ENCODE data around the gene TTC9. TPM values are rescaled to one million over a fixed set of nuclear protein-coding genes. Genes with fewer than 3 reads are reported as not detected.

Gene TTC9
- total RNA-seq, 8 experiments from 2014 or later = 2.1 to 17.4 (median 5.1) TPM

DNA sequence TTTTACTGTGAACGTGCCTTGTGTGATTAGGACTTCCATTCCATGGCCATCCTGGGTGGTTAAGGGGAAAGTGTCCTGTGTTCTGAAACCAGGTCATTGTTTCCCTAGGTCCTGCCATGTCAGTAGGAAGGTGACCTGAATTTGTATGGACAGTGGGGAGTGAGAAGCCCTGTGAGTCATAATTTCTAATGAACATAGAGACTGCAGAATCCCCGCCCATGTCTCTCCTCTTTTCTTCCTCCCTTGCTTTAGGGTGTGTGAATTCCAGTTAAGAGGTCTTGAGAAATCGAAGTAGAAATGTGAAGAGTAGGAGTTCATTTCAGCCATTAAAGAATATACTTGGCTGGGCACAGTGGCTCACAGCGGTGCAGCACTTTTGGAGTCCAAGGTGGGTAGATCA, 8.1 kb downstream of the TTC9 start:
- peaks cover 2 to 3% of the 10 kb centered on the region in 2 donors for H3K4me1 ChIP-seq (replicated peaks in 1 of 2)
- peak in 3 of 8 experiments; percentile 60 to 96 (median 92) for ATAC-seq (replicated peaks in 6 of 8)
- in situ Hi-C loops (cut with MboI; ENCODE audit: low pct_unique_long_range_greater_than_20kb in 2 of 9, low sequenced_read_pairs in 9 of 9, unreplicated experiment in 9 of 9) = loop anchor here in 1 of 9 experiments (25.0 kb wide), 1 partner anchor 312 kb away; no protein-coding TSS in a partner anchor
- no peak overlapping the region for H3K4me3 ChIP-seq
- WGBS, 10 experiments = 0 to 100% (median 70%) methylated on average over 1 to 2 of the region's 4 CpGs; no CpG with 5 or more reads in 2 of the 10 experiments
- no peak overlapping the region for H3K27ac ChIP-seq

DNA sequence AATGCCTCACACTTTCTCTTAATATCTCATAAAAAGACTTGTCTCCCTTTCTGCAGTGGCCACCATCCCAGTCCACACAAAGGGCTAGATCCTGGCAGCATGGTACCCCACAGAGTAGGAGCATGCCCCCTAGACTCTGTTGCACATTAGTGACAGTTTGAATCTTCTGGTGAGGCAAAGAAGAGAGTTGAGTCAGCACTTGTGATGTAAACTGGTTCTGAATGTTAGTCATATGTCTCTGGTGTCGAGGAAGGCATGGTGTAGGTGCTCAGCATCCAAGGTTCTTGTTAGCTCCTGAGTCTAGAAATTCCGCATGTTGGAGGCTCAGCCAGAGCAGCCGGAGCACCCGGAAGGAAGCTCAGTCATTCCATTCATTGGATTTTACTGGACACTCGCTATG, 9.8 kb downstream of the TTC9 start:
- peaks cover 0 to 8% of the 10 kb centered on the region in 2 donors for H3K4me1 ChIP-seq (replicated peaks in 1 of 2)
- in situ Hi-C loops (cut with MboI; ENCODE audit: low pct_unique_long_range_greater_than_20kb in 2 of 9, low sequenced_read_pairs in 9 of 9, unreplicated experiment in 9 of 9) = no loop called here
- ATAC-seq (replicated peaks in 6 of 8) = no peak
- WGBS, 10 experiments = 61 to 96% (median 87%) methylated on average over 2 to 4 of the region's 5 CpGs; no CpG with 5 or more reads in 3 of the 10 experiments
- no peak overlapping the region for H3K27ac ChIP-seq
- H3K4me3 ChIP-seq = no peak overlapping the region

DNA sequence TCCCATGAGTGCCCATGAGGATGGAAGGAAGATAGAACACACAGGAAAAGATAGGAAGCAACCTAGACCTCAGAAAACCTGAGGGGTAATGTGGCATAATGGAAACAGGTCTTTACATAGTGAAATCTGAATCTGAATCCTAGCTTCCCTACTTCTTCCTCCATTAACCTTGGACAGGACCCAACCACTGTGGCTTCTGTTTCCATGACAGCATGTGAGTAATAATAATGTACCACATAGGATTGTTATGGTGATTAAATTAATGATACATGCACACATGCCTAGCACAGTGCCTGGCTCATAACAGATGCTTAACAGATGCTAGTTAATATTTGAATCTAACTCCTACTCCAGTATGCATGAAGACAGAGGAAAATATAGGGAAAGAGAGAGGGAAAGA, 11.2 kb downstream of the TTC9 start:
- H3K4me1 ChIP-seq (replicated peaks in 1 of 2) = peaks cover 0 to 6% of the 10 kb centered on the region in 2 donors

DNA sequence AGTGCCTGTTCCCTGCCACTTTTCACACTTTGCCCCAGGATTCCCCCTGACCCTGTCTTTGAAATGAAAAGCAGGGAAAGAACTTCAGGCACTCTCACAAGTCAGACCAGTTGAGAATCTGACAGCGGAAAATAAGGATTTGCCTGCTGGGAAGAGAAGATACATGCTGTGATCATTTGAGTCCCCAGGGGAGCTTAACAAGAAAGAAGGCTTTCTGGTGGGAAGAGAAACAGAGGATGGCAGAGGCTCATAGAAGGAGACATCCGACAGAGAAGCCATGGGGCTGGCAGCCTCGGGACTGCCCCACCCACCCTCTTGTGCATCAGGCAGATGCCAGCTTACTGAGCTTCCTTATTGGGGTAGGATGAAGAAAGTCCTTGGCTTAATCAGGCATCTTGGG, 11.9 kb downstream of the TTC9 start:
- ATAC-seq (replicated peaks in 6 of 8) = no peak
- WGBS, 10 experiments = 13 to 100% (median 61%) methylated on average over 1 to 3 of the region's 3 CpGs; no CpG with 5 or more reads in 3 of the 10 experiments
- H3K4me1 ChIP-seq (replicated peaks in 1 of 2) = peaks cover 0 to 6% of the 10 kb centered on the region in 2 donors
- in situ Hi-C loops (cut with MboI; ENCODE audit: low pct_unique_long_range_greater_than_20kb in 2 of 9, low sequenced_read_pairs in 9 of 9, unreplicated experiment in 9 of 9) = no loop called here
- H3K27ac ChIP-seq = no peak overlapping the region
- H3K4me3 ChIP-seq = no peak overlapping the region

More for the DNA sequence above, 11.2 kb downstream of the TTC9 start:
- Histone ChIP-seq H3K4me3 (no peak overlapping the region), H3K27ac (no peak overlapping the region)
- in situ Hi-C loops (cut with MboI; ENCODE audit: low pct_unique_long_range_greater_than_20kb in 2 of 9, low sequenced_read_pairs in 9 of 9, unreplicated experiment in 9 of 9) = no loop called here
- peak in 2 of 8 experiments; percentile 10 to 47 for ATAC-seq (replicated peaks in 6 of 8)

DNA sequence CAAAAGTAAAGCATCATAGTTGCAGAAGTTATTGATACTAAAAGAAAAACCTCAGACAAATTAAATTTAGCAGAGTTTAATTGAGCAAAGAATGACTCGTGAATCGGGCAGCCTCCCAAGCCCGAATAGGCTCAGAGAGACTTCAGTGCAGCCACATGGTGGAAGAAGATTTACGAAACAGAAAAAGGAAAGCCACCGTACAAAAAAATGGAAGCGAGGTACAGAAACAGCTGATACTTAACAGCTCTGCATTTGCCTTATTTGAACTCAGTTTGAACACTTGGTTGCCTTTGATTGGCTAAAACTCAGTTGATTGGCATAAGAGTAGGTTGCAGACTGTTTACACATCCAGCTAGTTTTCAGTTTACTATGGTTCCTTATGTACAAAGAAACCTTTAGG, 12.9 kb downstream of the TTC9 start:
- no peak for ATAC-seq (replicated peaks in 6 of 8)
- in situ Hi-C loops (cut with MboI; ENCODE audit: low pct_unique_long_range_greater_than_20kb in 2 of 9, low sequenced_read_pairs in 9 of 9, unreplicated experiment in 9 of 9) = no loop called here
- no peak overlapping the region for H3K4me3 ChIP-seq
- WGBS, 10 experiments = 10 to 98% (median 86%) methylated on average over 2 to 6 of the region's 6 CpGs; no CpG with 5 or more reads in 1 of the 10 experiments
- H3K27ac ChIP-seq = no peak overlapping the region
- peaks cover 0 to 6% of the 10 kb centered on the region in 2 donors for H3K4me1 ChIP-seq (replicated peaks in 1 of 2)

DNA sequence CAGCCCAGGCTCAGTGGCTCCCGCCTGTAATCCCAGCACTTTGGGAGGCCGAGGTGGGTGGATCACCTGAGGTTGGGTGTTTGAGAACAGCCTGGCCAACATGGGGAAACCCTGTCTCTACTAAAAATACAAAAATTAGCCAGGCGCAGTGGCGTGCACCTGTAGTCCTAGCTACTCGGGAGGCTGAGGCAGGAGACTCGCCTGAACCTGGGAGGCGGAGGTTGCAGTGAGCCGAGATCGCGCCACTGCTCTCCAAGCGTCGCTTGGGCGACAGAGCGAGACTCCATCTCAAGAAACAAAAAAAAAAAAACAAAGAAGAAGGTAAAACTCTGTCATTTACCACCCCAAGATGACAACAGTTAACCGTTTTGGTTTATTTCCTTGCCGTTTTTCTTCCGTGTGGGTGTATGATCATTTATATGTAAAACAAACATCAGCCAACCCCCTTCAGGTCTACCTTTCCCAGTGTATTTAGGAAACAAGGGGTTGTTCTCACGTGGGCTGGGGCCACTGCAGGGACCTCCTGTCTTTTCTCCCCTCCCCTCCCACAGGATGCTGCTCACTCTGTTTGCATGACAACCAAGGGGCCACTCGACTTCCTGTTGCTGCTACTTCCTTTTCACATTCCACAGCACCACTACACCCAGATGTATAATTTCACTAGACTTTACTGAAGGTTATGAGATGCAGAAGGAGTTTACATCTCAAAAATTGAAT, 13.6 kb downstream of the TTC9 start:
- Histone ChIP-seq H3K27ac (no peak overlapping the region), H3K4me1 (replicated peaks in 1 of 2) (peaks cover 0 to 6% of the 10 kb centered on the region in 2 donors), H3K4me3 (no peak overlapping the region)
- ATAC-seq (replicated peaks in 6 of 8) = no peak
- in situ Hi-C loops (cut with MboI; ENCODE audit: low pct_unique_long_range_greater_than_20kb in 2 of 9, low sequenced_read_pairs in 9 of 9, unreplicated experiment in 9 of 9) = no loop called here
- 0 to 92% (median 73%) methylated on average over 1 to 19 of the region's 19 CpGs; no CpG with 5 or more reads in 2 of the 10 experiments for WGBS, 10 experiments

DNA sequence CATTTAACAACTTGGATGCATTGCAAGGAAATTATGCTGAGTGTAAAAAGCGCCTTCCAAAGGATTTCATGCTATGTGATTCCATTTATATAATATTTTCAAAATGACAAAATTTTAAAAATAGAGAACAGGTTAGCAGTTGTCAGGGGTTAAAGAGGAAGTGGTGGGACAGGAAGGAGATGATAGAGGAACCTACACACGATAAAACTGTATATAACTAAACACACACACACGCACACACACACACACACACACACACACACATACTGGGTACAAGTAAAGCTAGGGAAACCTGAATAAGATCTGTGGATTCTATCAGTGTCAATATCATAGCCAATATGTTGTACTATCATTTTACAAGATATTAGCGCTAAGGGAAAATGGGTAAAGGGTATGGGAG, 17.2 kb downstream of the TTC9 start:
- Histone ChIP-seq H3K4me3 (no peak overlapping the region), H3K4me1 (replicated peaks in 1 of 2) (peaks cover 0 to 6% of the 10 kb centered on the region in 2 donors), H3K27ac (no peak overlapping the region)
- no peak for ATAC-seq (replicated peaks in 6 of 8)
- in situ Hi-C loops (cut with MboI; ENCODE audit: low pct_unique_long_range_greater_than_20kb in 2 of 9, low sequenced_read_pairs in 9 of 9, unreplicated experiment in 9 of 9) = no loop called here
- 20 to 100% (median 80%) methylated on average over 1 to 4 of the region's 4 CpGs; no CpG with 5 or more reads in 1 of the 10 experiments for WGBS, 10 experiments

DNA sequence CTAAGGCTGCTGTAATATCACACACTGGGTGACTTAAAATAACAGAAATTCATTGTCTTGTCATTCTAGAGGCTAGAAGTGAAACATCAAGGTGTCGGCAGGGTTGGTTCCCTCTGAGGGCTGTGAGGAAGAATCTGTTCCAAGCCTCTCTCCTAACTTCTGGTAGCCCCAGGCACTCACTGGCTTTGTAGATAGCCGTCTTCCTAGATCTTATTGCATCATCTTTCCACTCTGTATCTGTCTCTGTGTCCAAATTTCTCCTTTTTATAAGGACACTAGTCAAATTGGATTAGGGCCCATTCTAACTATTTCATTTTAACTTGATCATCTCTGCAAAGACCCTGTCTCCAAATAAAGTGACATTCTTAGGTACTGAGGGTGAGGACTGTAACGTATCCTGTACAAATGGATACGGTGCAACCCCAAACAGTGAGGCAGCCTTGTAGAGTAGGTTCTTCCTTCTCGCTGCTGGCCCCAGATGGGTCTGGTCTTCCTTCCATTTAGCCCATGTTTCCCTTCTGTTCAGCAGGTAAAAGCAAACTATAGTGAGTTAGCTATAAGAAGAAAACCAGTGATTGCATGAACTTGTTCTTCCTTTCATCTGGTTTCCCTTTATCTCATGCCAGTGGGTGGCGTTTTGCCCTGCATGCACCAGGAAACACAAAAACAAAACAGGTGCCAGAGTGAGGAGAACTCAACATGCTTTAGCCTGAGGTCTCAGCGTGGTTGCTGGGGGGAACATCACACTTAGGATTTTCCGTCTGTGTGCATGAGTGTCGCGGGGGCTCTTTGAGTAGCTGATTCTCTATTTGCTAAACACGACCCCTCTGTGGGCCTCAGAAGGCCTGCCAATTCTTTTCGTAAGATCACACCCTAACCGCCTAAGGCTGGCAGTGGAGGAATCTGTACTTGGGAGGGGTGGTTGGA, 19.5 kb downstream of the TTC9 start:
- in situ Hi-C loops (cut with MboI; ENCODE audit: low pct_unique_long_range_greater_than_20kb in 2 of 9, low sequenced_read_pairs in 9 of 9, unreplicated experiment in 9 of 9) = no loop called here
- Histone ChIP-seq H3K4me1 (replicated peaks in 1 of 2) (no peaks in the 10 kb centered on the region), H3K27ac (no peak overlapping the region), H3K4me3 (no peak overlapping the region)
- 21 to 92% (median 75%) methylated on average over 1 to 10 of the region's 13 CpGs for WGBS, 10 experiments
- ATAC-seq (replicated peaks in 6 of 8) = peak in 3 of 8 experiments; percentile 28 to 73 (median 60)

DNA sequence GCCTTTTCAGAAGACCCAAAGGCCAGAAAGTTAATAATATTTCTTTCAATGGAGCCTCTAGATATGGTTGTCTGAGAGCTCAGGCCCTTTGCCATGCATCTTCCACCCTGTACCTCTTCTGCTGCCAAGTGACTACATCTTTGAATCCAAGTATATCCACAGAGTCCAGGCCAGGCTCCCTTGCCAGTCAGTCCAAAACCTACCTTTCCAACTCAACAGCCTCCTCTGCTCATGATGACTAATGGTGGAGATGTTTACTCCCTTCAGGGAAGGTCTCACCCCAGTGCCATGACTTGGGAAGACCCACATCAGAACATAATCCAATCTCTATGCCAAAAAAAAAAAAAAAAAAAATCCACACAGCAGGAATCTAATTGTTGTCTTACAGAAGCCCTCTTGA, 20.4 kb downstream of the TTC9 start:
- in situ Hi-C loops (cut with MboI; ENCODE audit: low pct_unique_long_range_greater_than_20kb in 2 of 9, low sequenced_read_pairs in 9 of 9, unreplicated experiment in 9 of 9) = no loop called here
- H3K4me1 ChIP-seq (replicated peaks in 1 of 2) = no peaks in the 10 kb centered on the region
- H3K27ac ChIP-seq = no peak overlapping the region

DNA sequence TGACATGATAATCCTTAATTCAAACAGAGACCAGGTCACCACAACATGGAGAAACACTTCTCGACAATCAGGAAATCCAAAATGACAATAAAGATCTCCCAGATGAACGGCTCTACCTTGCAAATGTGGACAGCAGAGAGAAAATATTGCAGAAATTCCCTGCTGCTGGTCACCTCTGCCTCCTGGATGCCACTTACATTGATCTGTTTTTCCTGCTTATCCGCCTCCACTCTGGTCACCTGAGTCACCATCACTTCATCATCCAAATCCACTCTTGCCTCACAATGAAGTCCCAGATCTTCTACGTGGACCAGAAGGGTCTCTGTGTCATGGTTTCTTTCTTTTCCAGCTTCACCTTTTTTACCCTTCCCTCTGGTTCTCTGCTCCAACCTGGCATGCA, 21.1 kb downstream of the TTC9 start:
- ATAC-seq (replicated peaks in 6 of 8) = no peak
- WGBS, 10 experiments = 30 to 100% (median 76%) methylated on average over 1 to 4 of the region's 4 CpGs; no CpG with 5 or more reads in 2 of the 10 experiments

More for the DNA sequence above, 20.4 kb downstream of the TTC9 start:
- no peak overlapping the region for H3K4me3 ChIP-seq
- no peak for ATAC-seq (replicated peaks in 6 of 8)

DNA sequence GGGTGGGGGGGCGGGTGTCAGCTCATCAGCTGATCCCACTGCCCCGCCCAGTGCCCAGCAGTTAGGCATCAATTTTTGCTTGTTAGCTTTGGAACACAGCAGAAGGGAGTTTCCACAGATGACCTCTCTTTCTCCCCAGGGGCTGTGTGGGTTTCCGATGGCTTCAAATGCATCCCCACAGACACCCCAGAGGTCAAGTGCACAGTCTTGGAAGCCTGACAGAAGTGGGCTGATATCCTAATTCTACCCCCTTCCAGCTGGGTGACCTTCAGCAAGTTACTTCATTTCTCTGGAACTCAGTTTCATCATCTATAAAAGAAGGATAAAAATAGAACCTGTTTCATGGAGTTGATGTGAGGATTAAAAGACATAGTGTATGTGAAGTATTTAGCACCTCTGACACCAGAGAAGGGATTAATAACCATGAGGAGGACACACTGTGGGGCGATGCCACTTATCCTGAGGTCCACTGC, 22.0 kb downstream of the TTC9 start:
- in situ Hi-C loops (cut with MboI; ENCODE audit: low pct_unique_long_range_greater_than_20kb in 2 of 9, low sequenced_read_pairs in 9 of 9, unreplicated experiment in 9 of 9) = no loop called here
- H3K4me3 ChIP-seq = no peak overlapping the region
- WGBS, 10 experiments = 0 to 100% (median 47%) methylated on average over 1 of the region's 4 CpGs; no CpG with 5 or more reads in 6 of the 10 experiments
- H3K4me1 ChIP-seq (replicated peaks in 1 of 2) = no peaks in the 10 kb centered on the region
- ATAC-seq (replicated peaks in 6 of 8) = no peak
- no peak overlapping the region for H3K27ac ChIP-seq

More for the DNA sequence above, 21.1 kb downstream of the TTC9 start:
- H3K27ac ChIP-seq = no peak overlapping the region
- in situ Hi-C loops (cut with MboI; ENCODE audit: low pct_unique_long_range_greater_than_20kb in 2 of 9, low sequenced_read_pairs in 9 of 9, unreplicated experiment in 9 of 9) = no loop called here
- H3K4me3 ChIP-seq = no peak overlapping the region
- H3K4me1 ChIP-seq (replicated peaks in 1 of 2) = no peaks in the 10 kb centered on the region

DNA sequence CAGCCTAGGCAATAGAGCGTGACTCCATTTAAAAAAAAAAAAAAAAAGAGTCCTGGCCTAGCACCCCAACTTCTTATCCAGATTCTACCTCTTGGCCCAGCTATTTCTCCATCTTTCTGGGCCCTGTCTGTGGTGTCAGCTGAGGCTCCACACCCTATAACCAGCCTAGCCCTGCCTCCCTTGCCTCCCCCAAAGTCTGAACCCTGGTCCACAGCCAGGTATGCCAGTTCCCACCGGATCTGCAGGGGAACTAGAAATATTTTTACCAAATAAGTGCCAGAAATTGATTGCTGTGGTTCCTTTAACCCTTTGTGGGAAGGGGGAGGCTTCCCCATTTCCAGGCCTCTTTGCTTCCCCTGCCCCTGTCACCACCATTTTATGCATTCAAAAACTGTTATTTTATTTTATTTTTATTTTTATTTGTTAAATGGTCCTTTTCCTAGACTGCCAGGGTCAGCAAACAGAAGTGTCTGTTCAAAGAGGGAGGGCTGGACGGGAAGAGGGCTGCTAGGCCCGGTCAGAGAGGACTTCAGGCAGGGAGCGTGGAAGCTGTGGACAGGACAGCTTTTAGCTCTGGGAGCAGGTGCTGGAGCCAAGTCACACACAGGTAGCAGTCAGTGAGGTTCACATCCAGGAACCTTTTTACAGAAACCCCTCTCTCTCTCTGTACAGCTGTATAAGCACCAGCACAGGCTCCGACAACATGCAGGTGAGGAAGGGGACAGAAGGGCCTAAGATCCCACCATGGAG, 23.2 kb downstream of the TTC9 start:
- WGBS, 10 experiments = 0 to 100% (median 81%) methylated on average over 1 to 4 of the region's 6 CpGs; no CpG with 5 or more reads in 3 of the 10 experiments
- Histone ChIP-seq H3K27ac (no peak overlapping the region), H3K4me3 (no peak overlapping the region), H3K4me1 (replicated peaks in 1 of 2) (no peaks in the 10 kb centered on the region)
- in situ Hi-C loops (cut with MboI; ENCODE audit: low pct_unique_long_range_greater_than_20kb in 2 of 9, low sequenced_read_pairs in 9 of 9, unreplicated experiment in 9 of 9) = no loop called here
- ATAC-seq (replicated peaks in 6 of 8) = no peak

Data from motor neuron (in vitro differentiated cells).